ENCODE data around the gene RDX. TPM values are rescaled to one million over a fixed set of nuclear protein-coding genes. Genes with fewer than 3 reads are reported as not detected.

RDX gene
- total RNA-seq, 1 experiment from 2014 or later, result 131 TPM

GRCh38 chr11:110130642-110131238 lies 165.7 kb downstream of the RDX start:
- Histone ChIP-seq H3K27me3 (ENCODE audit: insufficient read depth, low read length) (no peaks in the 10 kb centered on the region), H3K36me3 (ENCODE audit: control insufficient read depth in 1 of 2, insufficient read depth in 2 of 2, low read length in 2 of 2) (no peaks in the 10 kb centered on the region), H3K9ac (ENCODE audit: low read length) (no peak overlapping the region), H3K4me1 (ENCODE audit: control insufficient read depth in 1 of 2, insufficient read depth in 2 of 2, low read length in 2 of 2) (peaks cover 2 to 6% of the 10 kb centered on the region in 2 experiments; a peak in 2 of 4 replicates), H3K27ac (ENCODE audit: low read depth, low read length) (no peak overlapping the region), H3K9me3 (ENCODE audit: control insufficient read depth in 1 of 2, insufficient read depth in 1 of 2, low read depth in 1 of 2, low read length in 2 of 2) (no peaks in the 10 kb centered on the region), H3K4me3 (replicated peaks in 1 of 2; ENCODE audit: low read depth in 1 of 2, low read length in 2 of 2) (no peak overlapping the region), H3K79me2 (ENCODE audit: insufficient read depth, low read length) (peaks cover 41% of the 10 kb centered on the region), H3K9me2 (ENCODE audit: insufficient read depth) (no peaks in the 10 kb centered on the region), H4K20me1 (ENCODE audit: insufficient read depth) (peaks cover 5% of the 10 kb centered on the region; the same call in 1 of the 2 replicates), H2AFZ (ENCODE audit: low read depth, low read length, poor library complexity, severe bottlenecking) (no peak overlapping the region), H3K4me2 (ENCODE audit: low read length) (no peak overlapping the region)
- CTCF ChIA-PET, result no interaction called here
- RAD21 ChIA-PET (ENCODE audit: low non-redundant PET in 1 of 2, low total read pairs in 2 of 2, uncharacterized antibody in 2 of 2, unreplicated experiment in 2 of 2), result no interaction called here
- TF ChIP-seq TCF7L2 (IDR thresholded peaks at IDR 0.05; ENCODE audit: borderline replicate concordance, extremely low read depth, insufficient read depth, insufficient read length) (no peak), ZNF274 (IDR thresholded peaks at IDR 0.05; ENCODE audit: low read depth, low read length) (no peak), YY1 (IDR thresholded peaks at IDR 0.05; ENCODE audit: extremely low read depth, insufficient replicate concordance, low read depth, low read length) (no peak), MAX (IDR thresholded peaks at IDR 0.05) (no peak), ATF3 (IDR thresholded peaks at IDR 0.05) (no peak), JUND (IDR thresholded peaks at IDR 0.05) (no peak), CEBPB (IDR thresholded peaks at IDR 0.05; ENCODE audit: low read depth) (no peak), EZH2phosphoT487 (IDR thresholded peaks at IDR 0.05; ENCODE audit: borderline replicate concordance) (no peak), CBX3 (IDR thresholded peaks at IDR 0.05; ENCODE audit: low read depth) (no peak), EZH2 (IDR thresholded peaks at IDR 0.05) (no peak), POLR2AphosphoS5 (IDR thresholded peaks at IDR 0.05; ENCODE audit: low read depth, low read length) (no peak), ELF1 (IDR thresholded peaks at IDR 0.05; ENCODE audit: borderline replicate concordance, low read depth) (no peak), RAD21 (IDR thresholded peaks at IDR 0.05; ENCODE audit: low read depth) (no peak), FOSL1 (IDR thresholded peaks at IDR 0.05; ENCODE audit: low read depth) (no peak), SIN3A (IDR thresholded peaks at IDR 0.05; ENCODE audit: low read depth) (no peak)
- POLR2A ChIA-PET, result no interaction called here
- intact Hi-C loops (cut with micrococcal nuclease), result no loop called here
- no peak for ATAC-seq
- BruUV-seq (replicated peaks), result no TSS peak
- DNase-seq (ENCODE audit: low read depth, low spot score), result no peak
